22Rv1 (cell line): Measurements from ENCODE around the gene MGA.

Experiments used
- H3K27ac ChIP-seq: fragments of 450-650 bp; 2 replicates; pipeline ENCODE4 v1.5.1; 2017
- CTCF ChIP-seq: fragments of 450-650 bp; IDR thresholded peaks from 2 replicates; pipeline ENCODE4 v1.5.1; 2017; ENCODE audit warnings: mild to moderate bottlenecking
- ZFX ChIP-seq: fragments of 450-650 bp; IDR thresholded peaks from 2 replicates; pipeline ENCODE4 v1.6.1; 2017; ENCODE audit warnings: antibody characterized with exemption, borderline replicate concordance

MGA gene

GRCh38 chr15:41669701-41670100, 9.5 kb downstream of the MGA start:
- TF ChIP-seq ZFX (no peak), CTCF (no peak)
- H3K27ac ChIP-seq: no peak overlapping the region

- no peak overlapping the region for H3K27ac ChIP-seq
- no peak for TF ChIP-seq ZFX
- TF ChIP-seq CTCF: no peak
Measured at GRCh38 chr15:41671656-41672648, 11.7 kb downstream of the MGA start.

GRCh38 chr15:41675337-41675736, 15.1 kb downstream of the MGA start:
- TF ChIP-seq ZFX (no peak), CTCF (no peak)
- no peak overlapping the region for H3K27ac ChIP-seq

GRCh38 chr15:41678742-41679141, 18.5 kb downstream of the MGA start:
- no peak overlapping the region for H3K27ac ChIP-seq
- TF ChIP-seq ZFX (no peak), CTCF (no peak)

- H3K27ac ChIP-seq: no peak overlapping the region
- TF ChIP-seq ZFX: no peak
- TF ChIP-seq CTCF: no peak
Measured at GRCh38 chr15:41683955-41684354, 23.8 kb downstream of the MGA start.

- TF ChIP-seq CTCF: no peak
- TF ChIP-seq ZFX: no peak
- no peak overlapping the region for H3K27ac ChIP-seq
Measured at GRCh38 chr15:41688671-41689070, 28.5 kb downstream of the MGA start.

GRCh38 chr15:41689083-41689482, 28.9 kb downstream of the MGA start:
- no peak overlapping the region for H3K27ac ChIP-seq

More at GRCh38 chr15:41689083-41689482, 28.9 kb downstream of the MGA start:
- TF ChIP-seq ZFX (no peak), CTCF (no peak)
